H1 (cell line): ENCODE measurements around the gene MARCHF10. TPM values are rescaled to one million over a fixed set of nuclear protein-coding genes. Genes with fewer than 3 reads are reported as not detected.
"Not testable (repeated sequence)": the region's sequence is repeated elsewhere in the genome, so short reads cannot be mapped to it uniquely, and the experiment has no call there.

Experiments
- CTCF ChIA-PET: fragments of 300-600 bp; sonication (Branson Sonifier 250); formaldehyde crosslinking; loops from one replicate; lab custom pipeline; 2021; ENCODE audit not compliant: partially characterized antibody; lab: Charles Lee
- POLR2A ChIA-PET: fragments of 300-600 bp; sonication (Branson Sonifier 250); formaldehyde crosslinking; loops from one replicate; lab custom pipeline; 2021; ENCODE audit warnings: inconsistent platforms; ENCODE audit not compliant: partially characterized antibody; lab: Charles Lee
- DNase-seq, 2 experiments: peaks; one replicate each; pipeline versions ENCODE4 v3.0.0 to v3.0.0-alpha.2; 2010 to 2022; ENCODE audit warnings: low spot score in 2 of 2, low read depth in 1 of 2, mixed read lengths in 1 of 2
- FAIRE-seq: peaks from 2 replicates; lab custom pipeline; 2011; peaks lifted over from hg19 to GRCh38; lab: Jason Lieb, UNC
- H2AFZ ChIP-seq: 2 replicates; pipeline ENCODE4 v1.8.1; 2012; ENCODE audit warnings: low read length, inconsistent platforms
- H2AK5ac ChIP-seq: 2 replicates; pipeline ENCODE4 v1.6.1; 2013; ENCODE audit warnings: low read depth, low read length
- H2BK120ac ChIP-seq: replicated peaks from 2 replicates; pipeline ENCODE3; 2013; ENCODE audit warnings: low read depth, low read length, inconsistent platforms
- H2BK12ac ChIP-seq: 2 replicates; pipeline ENCODE4 v1.6.1; 2013; ENCODE audit warnings: low read depth, low read length
- H2BK15ac ChIP-seq: 2 replicates; pipeline ENCODE4 v1.6.1; 2013; ENCODE audit warnings: low read length
- H2BK20ac ChIP-seq: 2 replicates; pipeline ENCODE4 v1.6.1; 2013; ENCODE audit warnings: low read length
- H2BK5ac ChIP-seq: 2 replicates; pipeline ENCODE4 v1.6.1; 2013; ENCODE audit warnings: low read depth, low read length
- H3K14ac ChIP-seq: 2 replicates; pipeline ENCODE4 v1.6.1; 2013; ENCODE audit warnings: inconsistent platforms; ENCODE audit not compliant: insufficient read length
- H3K18ac ChIP-seq: 2 replicates; pipeline ENCODE4 v1.6.1; 2013; ENCODE audit warnings: low read length; ENCODE audit errors: extremely low read depth
- H3K23ac ChIP-seq: 2 replicates; pipeline ENCODE4 v1.6.1; 2013; ENCODE audit warnings: inconsistent platforms; ENCODE audit not compliant: insufficient read length
- H3K23me2 ChIP-seq: 2 replicates; pipeline ENCODE4 v1.6.1; 2013; ENCODE audit warnings: low read depth, low read length
- H3K27ac ChIP-seq: 2 replicates; pipeline ENCODE4 v1.6.1; 2011; ENCODE audit warnings: low read depth, low read length, inconsistent platforms
- H3K27me3 ChIP-seq, 4 experiments: replicated peaks in 1 of 4; 1 replicate in 1 of 4; 2 replicates in 3 of 4; pipeline versions ENCODE4 v1.6.1 to v1.8.1; 2011 to 2013; ENCODE audit warnings: low read length in 3 of 4, mild to moderate bottlenecking in 3 of 4, inconsistent platforms in 2 of 4, mixed read lengths in 2 of 4, moderate library complexity in 1 of 4; ENCODE audit not compliant: control insufficient read depth in 3 of 4, insufficient read depth in 3 of 4; ENCODE audit errors: extremely low read depth in 1 of 4
- H3K36me3 ChIP-seq, 4 experiments: 2 replicates each; pipeline versions ENCODE4 v1.6.1 to v1.8.1; 2011 to 2013; ENCODE audit warnings: mild to moderate bottlenecking in 4 of 4, low read length in 3 of 4, moderate library complexity in 2 of 4, control low read depth in 1 of 4, inconsistent platforms in 1 of 4; ENCODE audit not compliant: insufficient read depth in 4 of 4, control insufficient read depth in 2 of 4
- H3K4ac ChIP-seq: replicated peaks from 2 replicates; pipeline ENCODE3; 2013; ENCODE audit warnings: low read length, low read depth, mixed read lengths, inconsistent platforms; ENCODE audit not compliant: insufficient read length
- H3K4me1 ChIP-seq, 4 experiments: replicated peaks in 1 of 4; 1 replicate in 1 of 4; 2 replicates in 3 of 4; pipeline versions ENCODE4 v1.6.1 to v1.8.1; 2011 to 2013; ENCODE audit warnings: low read length in 3 of 4, inconsistent platforms in 2 of 4, mixed read lengths in 1 of 4; ENCODE audit not compliant: insufficient read depth in 4 of 4, control insufficient read depth in 3 of 4
- H3K4me2 ChIP-seq, 2 experiments: 2 replicates each; pipeline versions ENCODE4 v1.6.1 to v1.8.1; 2011 to 2013; ENCODE audit warnings: low read depth in 2 of 2, low read length in 2 of 2, control low read depth in 1 of 2, inconsistent platforms in 1 of 2, mild to moderate bottlenecking in 1 of 2; ENCODE audit not compliant: insufficient read depth in 1 of 2
- H3K4me3 ChIP-seq, 4 experiments: fragments of 200-600, 300-600 bp in 1 of 4; sonication (generic), shearing (Covaris generic), sonication (Bioruptor Twin) in 1 of 4; 2 replicates each; pipeline versions ENCODE4 v1.5.1 to v1.8.1; 2011 to 2016; ENCODE audit warnings: low read length in 4 of 4, low read depth in 3 of 4, control low read depth in 2 of 4, inconsistent platforms in 2 of 4, mild to moderate bottlenecking in 2 of 4, mixed read lengths in 1 of 4, moderate library complexity in 1 of 4; ENCODE audit not compliant: insufficient read depth in 2 of 4; ENCODE audit errors: extremely low read depth in 1 of 4
- H3K56ac ChIP-seq: replicated peaks from 2 replicates; pipeline ENCODE3; 2013; ENCODE audit warnings: low read depth, mild to moderate bottlenecking, mixed read lengths, low read length, inconsistent platforms; ENCODE audit not compliant: insufficient read length
- H3K79me1 ChIP-seq: 2 replicates; pipeline ENCODE4 v1.6.1; 2013; ENCODE audit warnings: low read depth, low read length, control low read depth
- H3K79me2 ChIP-seq, 2 experiments: 2 replicates each; pipeline versions ENCODE4 v1.6.1 to v1.8.1; 2012 to 2013; ENCODE audit warnings: low read length in 2 of 2, mild to moderate bottlenecking in 2 of 2, inconsistent platforms in 1 of 2; ENCODE audit not compliant: insufficient read depth in 2 of 2, control insufficient read depth in 1 of 2
- H3K9ac ChIP-seq, 4 experiments: replicated peaks in 1 of 4; 1 replicate in 1 of 4; 2 replicates in 3 of 4; pipeline versions ENCODE4 v1.6.1 to v1.8.1; 2011 to 2013; ENCODE audit warnings: low read depth in 3 of 4, low read length in 3 of 4, control low read depth in 2 of 4, mild to moderate bottlenecking in 2 of 4, moderate library complexity in 2 of 4, inconsistent platforms in 1 of 4; ENCODE audit errors: extremely low read depth in 1 of 4
- H3K9me3 ChIP-seq, 2 experiments: 2 replicates each; pipeline versions ENCODE4 v1.6.1 to v1.8.1; 2012 to 2013; ENCODE audit warnings: mild to moderate bottlenecking in 2 of 2, moderate library complexity in 2 of 2, control low read depth in 1 of 2, inconsistent platforms in 1 of 2, low read depth in 1 of 2, low read length in 1 of 2, mixed read lengths in 1 of 2; ENCODE audit not compliant: insufficient read depth in 2 of 2
- H4K20me1 ChIP-seq, 2 experiments: replicated peaks in 1 of 2; 2 replicates each; pipeline versions ENCODE3 to v1.8.1; 2011 to 2013; ENCODE audit warnings: inconsistent platforms in 2 of 2, low read length in 2 of 2, mild to moderate bottlenecking in 1 of 2; ENCODE audit not compliant: insufficient read depth in 2 of 2, control insufficient read depth in 1 of 2
- H4K5ac ChIP-seq: 2 replicates; pipeline ENCODE4 v1.6.1; 2013; ENCODE audit warnings: low read length, low read depth, mixed read lengths, inconsistent platforms; ENCODE audit not compliant: insufficient read length
- H4K8ac ChIP-seq: 2 replicates; pipeline ENCODE4 v1.8.0; 2013; ENCODE audit warnings: mild to moderate bottlenecking, moderate library complexity, low read length, inconsistent platforms; ENCODE audit not compliant: insufficient read depth; ENCODE audit errors: extremely low read depth
- H4K91ac ChIP-seq: replicated peaks from 2 replicates; pipeline ENCODE3; 2013; ENCODE audit warnings: low read length, mixed read lengths, inconsistent platforms; ENCODE audit not compliant: insufficient read length
- WGBS, 2 experiments: shearing (Covaris generic) in 1 of 2; methylation state at CpG; one replicate each; pipeline versions ENCODE4 v1.1.6 to v1.1.7; 2013 to 2015; ENCODE audit warnings: low lambda C conversion rate in 2 of 2, mixed read lengths in 2 of 2, inconsistent platforms in 1 of 2, low coverage in 1 of 2, missing lambda C conversion rate in 1 of 2; ENCODE audit not compliant: insufficient replicate concordance in 2 of 2, insufficient coverage in 1 of 2, insufficient read length in 1 of 2; ENCODE audit errors: extremely low coverage in 1 of 2, missing lambda C conversion rate in 1 of 2; 5-methylcytosine and 5-hydroxymethylcytosine counted together
- polyA plus RNA-seq, 7 experiments: library from polyadenylated mRNA; depleted of rRNA in 3 of 7; stranded (reverse) in 5 of 7; unstranded in 2 of 7; fragments of >200 nt in 5 of 7; fragments of 200-250 nt in 2 of 7; gene quantifications; 1 replicate in 5 of 7; 2 replicates in 1 of 7; 4 replicates in 1 of 7; pipeline versions ENCODE4 v1.2.1 to v1.2.3, GENCODE V29; 2011 to 2013; ENCODE audit warnings: missing spikeins in 2 of 7, mixed read lengths in 2 of 7
- total RNA-seq: library from RNA; stranded (reverse); fragmentation: NEBNext Ultra II Directional; extraction: Animal tissue kit (Norgen Biotek cat#: 25700); gene quantifications from 2 replicates; pipeline ENCODE4 v1.2.1, GENCODE V29; 2021

MARCHF10 gene
- total and polyA plus RNA-seq, 2 of the 8 experiments (the other 6 are each of a cell fraction or from before 2014, with no cell fraction given), result 0.48 to 0.73 TPM

- H3K18ac ChIP-seq, result not testable (repeated sequence)
Observed at GRCh38 chr17:62695093-62695738, 112.9 kb downstream of the MARCHF10 start.

More at GRCh38 chr17:62695093-62695738, 112.9 kb downstream of the MARCHF10 start:
- H3K79me2 ChIP-seq, H3K79me1 ChIP-seq, H2BK5ac ChIP-seq, H3K27me3 ChIP-seq, H2AK5ac ChIP-seq, H3K4me2 ChIP-seq, H2BK120ac ChIP-seq, H3K27ac ChIP-seq, H3K4me1 ChIP-seq, H4K5ac ChIP-seq, H3K56ac ChIP-seq, H3K4ac ChIP-seq, H3K14ac ChIP-seq, H3K4me3 ChIP-seq, H2BK15ac ChIP-seq, POLR2A ChIA-PET, H3K23ac ChIP-seq, FAIRE-seq, H3K9ac ChIP-seq, H4K8ac ChIP-seq, H3K9me3 ChIP-seq, DNase-seq, H2BK12ac ChIP-seq, H2AFZ ChIP-seq, H3K36me3 ChIP-seq, H2BK20ac ChIP-seq, H4K91ac ChIP-seq, H3K23me2 ChIP-seq, H4K20me1 ChIP-seq: not testable (repeated sequence)
- WGBS, 2 experiments, result 85% methylated on average over 5 of the region's 5 CpGs; no CpG with 5 or more reads in 1 of the 2 experiments
- CTCF ChIA-PET, result interaction anchor here (0.6 to 7.0 kb wide), 8 partner anchors 7 to 123 kb away, joined by 3 to 68 read pairs (median 4); no protein-coding TSS in a partner anchor
